ENCODE data around the gene USP21.

The USP21 gene

GRCh38 chr1:161139766-161140165 is 19.5 kb upstream of the USP21 start:
- TF ChIP-seq REST (IDR thresholded peaks at IDR 0.05; ENCODE audit: insufficient read depth in 1 of 2, low read depth in 2 of 2, low read length in 2 of 2): no peak
- TF ChIP-seq POLR2AphosphoS5 (IDR thresholded peaks at IDR 0.05; ENCODE audit: low read depth, low read length): no peak
- no peak for TF ChIP-seq FOXP2 (optimal IDR thresholded peaks at IDR 0.05; ENCODE audit: borderline replicate concordance, extremely low read depth, extremely low read length, insufficient read depth)
- TF ChIP-seq SIN3A (IDR thresholded peaks at IDR 0.05; ENCODE audit: borderline replicate concordance, insufficient read depth, low read length): no peak

DNA sequence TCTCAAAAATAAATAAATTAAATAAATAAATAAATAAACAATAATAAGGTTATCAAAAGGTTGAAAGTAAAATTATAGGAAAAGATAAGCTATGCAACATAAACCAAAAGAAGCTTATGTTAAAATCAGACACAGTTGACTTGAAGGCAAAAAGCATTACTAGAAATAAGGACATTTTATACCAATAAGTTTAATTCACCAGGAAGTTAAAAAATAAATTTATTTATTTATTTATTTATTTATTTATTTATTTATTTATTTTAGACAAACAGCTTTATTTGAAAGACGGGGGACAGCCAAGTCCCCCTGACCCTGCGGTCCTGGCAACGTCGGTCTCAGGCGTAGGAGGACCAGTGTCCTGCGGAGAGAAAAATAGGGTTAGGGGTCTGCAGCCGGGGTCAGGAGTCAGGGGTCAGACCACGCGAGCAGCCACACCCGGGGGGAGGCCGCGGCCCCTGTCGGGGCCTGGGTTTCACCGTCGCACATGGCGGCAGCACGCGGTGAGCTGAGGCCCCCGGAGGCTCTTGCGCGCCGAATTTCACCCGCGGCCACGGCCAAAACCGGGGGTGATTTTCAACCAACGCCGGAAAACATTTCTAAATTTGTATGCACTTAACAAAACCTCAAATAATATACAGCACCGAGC is 18.4 kb upstream of the USP21 start:
- no peak for TF ChIP-seq TAF1 (IDR thresholded peaks at IDR 0.05; ENCODE audit: borderline replicate concordance, insufficient read depth, low read length)
- TF ChIP-seq POLR2AphosphoS5 (IDR thresholded peaks at IDR 0.05; ENCODE audit: low read depth, low read length): no peak
- no peak for TF ChIP-seq FOXP2 (optimal IDR thresholded peaks at IDR 0.05; ENCODE audit: borderline replicate concordance, extremely low read depth, extremely low read length, insufficient read depth)
- no peak for TF ChIP-seq REST (IDR thresholded peaks at IDR 0.05; ENCODE audit: insufficient read depth in 1 of 2, low read depth in 2 of 2, low read length in 2 of 2)
- no peak for TF ChIP-seq SIN3A (IDR thresholded peaks at IDR 0.05; ENCODE audit: borderline replicate concordance, insufficient read depth, low read length)

- no peak for TF ChIP-seq SIN3A (IDR thresholded peaks at IDR 0.05; ENCODE audit: borderline replicate concordance, insufficient read depth, low read length)
- TF ChIP-seq REST (IDR thresholded peaks at IDR 0.05; ENCODE audit: insufficient read depth in 1 of 2, low read depth in 2 of 2, low read length in 2 of 2): no peak
- TF ChIP-seq POLR2AphosphoS5 (IDR thresholded peaks at IDR 0.05; ENCODE audit: low read depth, low read length): no peak
- no peak for TF ChIP-seq FOXP2 (optimal IDR thresholded peaks at IDR 0.05; ENCODE audit: borderline replicate concordance, extremely low read depth, extremely low read length, insufficient read depth)
- TF ChIP-seq TAF1 (IDR thresholded peaks at IDR 0.05; ENCODE audit: borderline replicate concordance, insufficient read depth, low read length): no peak
Measured at GRCh38 chr1:161145832-161146231, 13.5 kb upstream of the USP21 start.

DNA sequence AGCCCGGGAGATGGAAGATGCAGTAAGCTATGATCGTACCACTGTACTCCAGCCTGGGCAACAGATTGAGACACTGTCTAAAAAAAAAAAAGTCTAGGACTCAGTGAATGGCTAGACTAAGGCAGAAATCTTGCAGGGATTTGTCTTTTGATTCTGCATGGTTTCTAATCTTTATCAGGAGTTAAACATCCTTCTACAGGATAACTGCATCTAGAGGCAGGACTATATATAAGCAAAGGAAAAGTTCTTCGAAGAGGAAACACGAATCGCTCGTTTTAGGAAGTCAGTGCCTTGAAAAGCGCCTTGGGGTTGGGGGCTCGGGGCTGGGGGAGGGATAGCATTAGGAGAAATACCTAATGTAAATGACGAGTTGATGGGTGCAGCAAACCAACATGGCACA is 6.1 kb upstream of the USP21 start:
- TF ChIP-seq REST (IDR thresholded peaks at IDR 0.05; ENCODE audit: insufficient read depth in 1 of 2, low read depth in 2 of 2, low read length in 2 of 2) (no peak), TAF1 (IDR thresholded peaks at IDR 0.05; ENCODE audit: borderline replicate concordance, insufficient read depth, low read length) (no peak), POLR2AphosphoS5 (IDR thresholded peaks at IDR 0.05; ENCODE audit: low read depth, low read length) (no peak), FOXP2 (optimal IDR thresholded peaks at IDR 0.05; ENCODE audit: borderline replicate concordance, extremely low read depth, extremely low read length, insufficient read depth) (no peak), SIN3A (IDR thresholded peaks at IDR 0.05; ENCODE audit: borderline replicate concordance, insufficient read depth, low read length) (no peak)

Measured in PFSK-1 (cell line).